Colon (tissue), 2 donors: ENCODE measurements around the gene SOCS3.

Experiments used
- FAIRE-seq: peaks from 2 replicates; lab custom pipeline; 2012; peaks lifted over from hg19 to GRCh38; lab: Jason Lieb, UNC
- donor health status: control.
- donor health status: control.

Gene SOCS3, protein sequence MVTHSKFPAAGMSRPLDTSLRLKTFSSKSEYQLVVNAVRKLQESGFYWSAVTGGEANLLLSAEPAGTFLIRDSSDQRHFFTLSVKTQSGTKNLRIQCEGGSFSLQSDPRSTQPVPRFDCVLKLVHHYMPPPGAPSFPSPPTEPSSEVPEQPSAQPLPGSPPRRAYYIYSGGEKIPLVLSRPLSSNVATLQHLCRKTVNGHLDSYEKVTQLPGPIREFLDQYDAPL

DNA sequence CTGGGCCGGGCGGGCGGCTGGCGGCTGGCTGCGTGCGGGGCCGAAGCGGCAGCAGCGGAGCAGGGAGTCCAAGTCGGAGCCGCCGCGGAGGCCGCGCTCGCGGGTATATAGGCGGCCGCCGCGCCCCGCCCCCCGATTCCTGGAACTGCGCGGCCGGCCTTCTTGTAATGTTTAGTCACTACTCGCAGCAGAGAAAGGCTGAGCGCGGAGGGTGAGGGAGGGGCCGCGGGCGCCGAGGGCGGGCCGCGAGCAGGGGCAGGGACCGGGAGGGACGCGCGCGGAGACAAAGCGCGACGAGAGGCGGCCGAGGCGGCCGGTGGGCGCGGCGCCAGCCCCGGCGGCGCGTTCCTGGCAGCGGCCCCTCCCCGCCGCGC is at the start of gene SOCS3:
TSS of gene SOCS3 (minus strand) at position 81 of the 374 bp plus-strand sequence. CDS start 982 bp downstream, outside the sequence.
- FAIRE-seq: no peak

DNA sequence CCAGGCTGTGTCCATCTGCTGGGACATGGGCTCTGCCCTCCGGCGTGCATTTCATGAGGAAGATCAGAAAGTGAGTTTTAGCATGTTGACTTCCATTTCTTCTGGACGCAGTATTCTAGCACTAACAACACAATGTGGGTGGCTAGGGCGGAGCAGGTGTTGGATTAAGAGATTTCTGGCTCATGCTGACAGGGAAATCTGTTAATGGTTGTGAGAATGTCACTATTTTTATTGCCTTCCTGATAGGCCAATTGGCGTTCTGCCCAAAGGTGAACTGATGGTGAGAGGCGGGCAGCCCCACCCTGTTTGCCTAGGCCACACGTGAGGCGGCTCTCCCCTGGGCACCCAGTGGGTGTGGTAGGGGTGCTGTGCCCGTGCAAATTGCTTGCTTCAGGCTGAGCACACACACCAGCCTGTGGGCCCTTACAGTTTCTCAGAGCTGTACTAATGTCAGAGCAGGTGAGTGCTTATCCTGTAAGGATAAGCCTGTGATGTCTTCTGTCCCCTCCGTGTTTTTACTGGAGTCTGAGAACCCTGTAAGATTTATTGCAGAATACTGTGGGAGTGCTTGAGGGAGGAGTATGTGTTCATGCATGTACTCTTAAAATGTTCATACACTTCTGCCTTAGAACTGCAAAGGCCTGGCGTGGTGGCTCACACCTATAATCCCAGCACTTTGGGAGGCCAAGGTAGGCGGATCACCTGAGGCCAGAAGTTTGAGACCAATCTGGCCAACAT is 49.5 kb upstream of the SOCS3 start:
- FAIRE-seq: no peak

DNA sequence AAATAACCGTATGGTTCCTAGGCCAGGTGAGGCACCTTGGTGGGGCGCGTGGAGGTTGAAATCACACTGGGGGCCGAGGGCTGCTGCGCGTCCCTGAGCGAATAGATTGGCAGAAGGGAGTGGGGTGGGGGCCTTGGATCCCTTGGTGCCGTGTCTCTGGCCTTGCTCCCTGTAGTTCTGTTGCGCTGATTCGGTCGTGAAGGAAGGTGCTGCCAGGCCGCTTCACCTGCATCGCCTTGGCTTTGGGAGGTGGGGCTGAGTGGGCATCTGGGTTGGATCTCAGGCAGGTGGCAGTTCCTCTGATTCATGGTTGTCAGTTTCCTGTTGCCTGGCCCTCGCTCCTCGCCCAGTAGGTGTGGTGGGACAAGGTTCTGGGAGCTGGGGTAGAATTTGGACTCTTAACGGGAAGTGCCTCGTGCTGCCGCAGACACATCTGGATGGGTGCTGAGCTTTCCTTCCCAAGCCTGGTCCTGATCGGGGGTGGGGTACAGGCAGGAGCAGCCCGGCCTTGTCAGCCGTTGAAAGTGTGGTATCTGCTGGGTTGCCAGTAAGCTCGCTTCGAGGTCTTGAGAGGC is 48.7 kb upstream of the SOCS3 start:
- FAIRE-seq: no peak

DNA sequence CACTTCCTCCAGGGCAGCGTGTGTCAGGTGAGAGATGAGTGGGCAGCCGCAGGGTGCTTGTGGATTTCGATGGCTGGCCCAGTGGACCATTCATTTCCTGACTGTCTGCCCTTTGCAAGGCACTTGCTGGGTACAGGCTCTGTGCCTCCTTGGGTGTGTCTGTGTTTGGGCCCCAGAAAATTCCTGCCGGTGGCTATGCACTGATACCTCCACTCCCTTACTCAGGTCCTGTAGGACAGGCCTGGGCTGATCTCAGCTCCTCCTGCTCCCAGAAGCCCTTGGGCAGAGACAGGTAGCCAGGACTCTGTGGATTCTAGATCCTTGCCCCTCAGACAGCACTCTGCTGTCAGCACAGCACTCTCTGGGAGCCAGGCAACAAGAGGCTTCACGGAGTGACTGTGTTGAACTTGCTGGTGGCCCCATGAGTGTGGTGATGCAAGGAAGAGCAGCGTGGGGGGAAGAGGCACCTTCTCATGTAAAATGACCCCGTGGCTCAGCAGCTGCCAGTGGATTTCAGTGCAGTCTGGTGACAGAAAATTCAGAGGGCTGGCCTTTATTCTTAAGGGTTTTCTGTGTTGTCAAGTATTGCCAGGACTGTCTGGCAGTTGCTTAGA is 47.6 kb upstream of the SOCS3 start:
- FAIRE-seq: no peak

DNA sequence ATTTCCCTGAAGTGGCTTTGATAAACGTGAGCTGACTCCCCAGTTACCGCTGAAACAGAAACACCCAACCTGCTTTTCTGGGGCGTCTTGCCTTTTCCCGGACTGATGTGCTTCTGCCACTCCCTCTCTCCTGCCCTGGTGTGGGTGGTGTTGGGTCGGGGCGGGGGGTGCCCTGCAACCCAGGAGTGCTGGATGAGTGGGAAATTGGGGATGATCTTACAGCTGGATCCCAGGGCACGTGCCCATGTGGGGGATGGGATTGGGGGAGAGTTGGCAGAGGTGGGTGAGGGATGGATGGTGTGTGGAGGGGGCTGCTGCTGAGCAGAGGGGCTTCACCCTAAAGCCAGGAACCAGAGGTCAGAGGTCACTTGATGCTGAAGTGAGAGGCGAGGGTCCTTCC is 47.0 kb upstream of the SOCS3 start:
- no peak for FAIRE-seq

DNA sequence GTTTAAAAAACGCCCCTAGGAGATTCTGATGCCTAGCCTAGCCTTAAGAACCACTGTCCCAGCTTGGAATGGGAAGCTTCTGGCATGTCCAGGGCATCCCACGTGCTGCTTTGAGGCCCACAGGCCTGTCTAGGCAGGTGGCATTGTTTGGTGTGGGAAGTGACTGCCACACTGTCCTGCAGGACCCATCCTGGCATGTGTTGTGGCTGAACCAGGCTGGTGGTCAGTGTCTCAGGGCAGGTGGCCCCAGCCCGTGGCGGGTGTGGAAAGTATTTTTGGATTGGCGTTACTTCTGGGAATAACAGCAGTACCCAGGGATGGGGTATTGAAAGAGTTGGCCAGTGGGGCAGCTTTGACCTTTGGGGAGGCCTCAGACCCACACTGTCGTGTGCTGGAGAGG is 46.5 kb upstream of the SOCS3 start:
- no peak for FAIRE-seq

DNA sequence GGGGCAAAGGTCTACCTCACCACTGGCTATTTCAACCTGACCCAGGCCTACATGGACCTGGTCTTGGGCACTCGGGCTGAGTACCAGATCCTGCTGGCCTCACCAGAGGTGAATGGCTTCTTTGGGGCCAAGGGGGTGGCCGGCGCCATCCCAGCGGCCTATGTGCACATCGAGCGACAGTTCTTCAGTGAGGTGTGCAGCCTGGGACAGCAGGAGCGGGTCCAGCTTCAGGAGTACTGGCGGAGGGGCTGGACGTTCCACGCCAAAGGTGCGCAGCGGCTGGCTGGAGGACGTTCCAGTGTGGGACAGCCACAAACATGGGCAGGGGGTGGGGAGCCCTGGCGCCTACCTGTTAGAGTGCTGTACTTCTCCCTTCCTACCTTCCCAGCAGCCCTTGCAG is 43.9 kb upstream of the SOCS3 start:
- no peak for FAIRE-seq

DNA sequence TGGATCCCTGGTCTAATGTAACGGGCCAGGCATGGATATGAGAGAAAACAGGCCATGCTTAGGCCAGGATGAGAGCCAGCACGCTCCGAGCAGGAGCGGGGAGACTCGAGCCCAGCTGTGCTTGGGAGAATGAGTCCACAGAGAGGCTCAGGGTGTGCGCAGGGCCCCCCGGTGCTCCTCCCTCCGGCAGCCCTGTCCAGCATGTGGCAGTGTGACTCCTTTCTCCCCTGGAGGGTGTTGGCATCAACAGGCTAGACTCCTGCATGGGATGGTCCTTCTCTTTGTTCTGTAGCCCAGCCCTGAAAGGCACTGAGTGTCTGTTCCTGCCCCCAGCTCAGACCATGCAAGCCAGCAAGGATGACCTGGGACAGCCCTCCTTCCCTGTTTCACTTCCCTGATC is 42.0 kb upstream of the SOCS3 start:
- FAIRE-seq: no peak

DNA sequence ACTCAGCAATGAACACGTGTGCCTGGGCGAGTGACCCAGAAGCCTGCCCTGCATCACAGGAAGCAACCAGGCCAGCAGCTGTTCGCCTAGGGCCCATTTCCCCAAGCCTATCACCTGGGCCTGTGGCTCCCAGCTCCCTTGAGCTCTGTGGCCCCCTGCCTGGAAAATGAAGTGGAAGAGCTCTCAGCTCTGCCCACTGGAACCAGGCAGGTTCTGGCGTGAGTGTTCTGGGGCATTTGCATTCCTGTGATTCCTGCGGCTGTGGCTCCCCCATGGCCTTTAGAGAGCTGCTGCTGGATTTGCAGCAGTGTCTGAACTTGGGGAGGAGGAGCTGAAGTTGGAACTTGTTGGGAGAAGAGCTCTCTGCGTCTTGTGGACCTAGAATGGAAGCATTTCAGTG is 41.4 kb upstream of the SOCS3 start:
- FAIRE-seq: no peak

DNA sequence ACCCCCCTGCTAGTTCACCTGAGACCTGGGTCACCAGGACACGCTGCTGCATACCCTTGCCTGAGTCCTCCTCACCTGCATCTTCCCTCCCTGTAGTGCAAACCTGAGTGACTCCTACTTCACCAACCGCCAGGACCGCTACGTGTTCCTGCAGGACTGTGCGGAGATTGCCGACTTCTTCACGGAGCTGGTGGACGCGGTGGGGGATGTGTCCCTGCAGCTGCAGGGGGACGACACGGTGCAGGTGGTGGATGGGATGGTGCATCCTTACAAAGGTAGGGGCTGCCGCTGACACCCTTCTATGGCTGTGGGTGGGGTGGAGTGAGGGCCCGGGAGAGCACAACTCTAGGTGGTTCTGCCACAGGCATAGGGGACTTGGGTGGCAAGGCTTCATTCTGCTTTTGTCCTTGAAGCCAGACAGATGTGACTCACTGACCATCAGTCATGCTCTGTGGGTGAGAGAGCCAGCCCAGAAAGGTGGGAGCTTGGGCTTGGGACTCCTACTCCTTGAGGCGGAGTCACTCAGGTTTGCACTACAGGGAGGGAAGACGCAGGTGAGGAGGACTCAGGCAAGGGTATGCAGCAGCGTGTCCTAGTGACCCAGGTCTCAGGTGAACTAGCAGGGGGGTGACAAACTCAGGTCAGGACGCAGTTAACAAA is 40.8 kb upstream of the SOCS3 start:
- FAIRE-seq: no peak

DNA sequence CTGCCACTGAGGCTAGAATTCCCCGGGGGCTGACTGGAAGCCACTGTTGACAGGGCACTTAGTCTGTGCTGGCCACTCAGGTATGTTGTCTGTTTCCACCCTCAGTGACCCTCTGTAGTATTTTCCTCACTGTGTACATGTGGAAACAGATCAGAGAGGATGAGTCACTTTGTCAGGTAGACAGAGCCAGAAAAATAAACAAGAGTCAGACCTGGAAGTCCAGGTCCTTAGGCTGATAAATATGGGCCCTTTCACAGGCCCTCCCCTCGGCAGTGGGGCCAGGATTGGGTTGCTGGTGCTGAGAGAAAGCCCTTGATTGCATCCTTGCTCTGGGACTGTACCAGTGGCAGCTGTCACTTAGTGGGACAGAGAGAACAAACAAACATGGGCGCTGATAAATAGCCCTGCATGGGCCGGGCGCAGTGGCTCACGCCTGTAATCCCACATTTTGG is 39.8 kb upstream of the SOCS3 start:
- no peak for FAIRE-seq

DNA sequence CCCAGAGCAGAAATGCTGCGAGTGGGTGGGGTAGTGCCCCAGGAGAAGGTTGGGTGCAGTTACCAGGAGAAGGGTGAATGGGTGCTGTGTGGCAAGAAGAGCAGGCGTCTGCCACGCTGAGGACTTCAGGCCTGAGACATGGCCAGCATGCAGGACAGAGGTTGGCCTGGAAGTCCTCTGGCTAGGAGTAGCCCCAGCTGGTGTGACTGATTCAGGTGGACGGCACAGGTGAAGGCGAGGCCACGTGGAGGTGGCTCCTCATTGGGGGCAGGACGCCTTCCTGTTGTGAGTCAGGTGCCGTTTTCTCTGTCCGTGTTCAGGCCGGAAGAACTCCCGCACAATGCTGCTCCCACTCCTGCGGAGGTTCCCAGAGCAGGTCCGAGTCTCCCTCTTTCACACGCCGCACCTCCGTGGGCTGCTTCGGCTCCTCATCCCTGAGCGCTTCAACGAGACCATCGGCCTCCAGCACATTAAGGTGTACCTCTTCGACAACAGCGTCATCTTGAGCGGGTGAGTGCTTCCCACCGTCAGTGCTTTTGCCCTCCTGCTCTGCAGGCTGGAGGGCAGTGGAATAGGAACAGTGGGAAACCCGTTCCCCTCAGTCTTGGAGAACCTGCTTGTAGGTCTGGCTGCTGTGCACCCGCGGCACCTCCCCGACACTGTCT is 39.3 kb upstream of the SOCS3 start:
- FAIRE-seq: no peak

DNA sequence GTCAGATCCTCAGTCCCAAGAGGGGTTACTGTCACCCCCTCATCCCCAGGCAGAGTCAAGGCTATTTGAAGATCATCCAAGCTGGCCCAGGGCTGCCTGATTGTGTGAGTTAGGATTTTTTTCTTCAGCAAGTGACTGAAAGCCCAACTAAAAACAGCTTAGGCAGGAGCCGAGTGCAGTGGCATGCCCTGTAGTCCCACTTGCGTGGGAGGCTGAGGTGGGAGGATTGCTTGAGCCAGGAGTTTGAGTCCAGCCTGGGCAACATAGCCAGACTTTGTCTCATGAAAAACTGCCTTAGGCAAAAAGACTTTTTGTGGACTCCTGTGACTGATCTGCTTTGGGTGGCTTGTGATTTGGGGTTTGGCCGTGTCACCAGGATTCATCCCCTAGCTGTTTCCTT is 38.5 kb upstream of the SOCS3 start:
- no peak for FAIRE-seq

DNA sequence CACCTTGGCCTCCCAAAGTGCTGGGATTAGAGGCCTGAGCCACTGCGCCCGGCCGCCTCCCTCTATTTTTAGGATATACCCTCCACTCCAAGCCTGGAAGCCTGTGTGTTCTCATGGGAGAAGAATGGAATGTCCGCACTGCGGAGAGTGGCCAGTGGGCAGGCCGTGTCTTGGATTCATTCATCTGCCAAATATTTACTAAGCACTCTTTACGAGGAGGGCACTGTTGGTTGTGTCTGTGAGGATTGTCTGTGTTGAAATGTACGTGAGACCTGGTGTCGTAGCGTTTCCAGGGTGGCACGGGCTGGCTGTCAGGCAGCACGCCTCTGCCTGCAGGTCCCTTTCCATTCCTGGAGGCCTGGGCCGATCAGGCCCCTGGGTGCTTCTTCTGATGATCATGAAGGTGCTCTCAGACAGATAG is 37.8 kb upstream of the SOCS3 start:
- no peak for FAIRE-seq

DNA sequence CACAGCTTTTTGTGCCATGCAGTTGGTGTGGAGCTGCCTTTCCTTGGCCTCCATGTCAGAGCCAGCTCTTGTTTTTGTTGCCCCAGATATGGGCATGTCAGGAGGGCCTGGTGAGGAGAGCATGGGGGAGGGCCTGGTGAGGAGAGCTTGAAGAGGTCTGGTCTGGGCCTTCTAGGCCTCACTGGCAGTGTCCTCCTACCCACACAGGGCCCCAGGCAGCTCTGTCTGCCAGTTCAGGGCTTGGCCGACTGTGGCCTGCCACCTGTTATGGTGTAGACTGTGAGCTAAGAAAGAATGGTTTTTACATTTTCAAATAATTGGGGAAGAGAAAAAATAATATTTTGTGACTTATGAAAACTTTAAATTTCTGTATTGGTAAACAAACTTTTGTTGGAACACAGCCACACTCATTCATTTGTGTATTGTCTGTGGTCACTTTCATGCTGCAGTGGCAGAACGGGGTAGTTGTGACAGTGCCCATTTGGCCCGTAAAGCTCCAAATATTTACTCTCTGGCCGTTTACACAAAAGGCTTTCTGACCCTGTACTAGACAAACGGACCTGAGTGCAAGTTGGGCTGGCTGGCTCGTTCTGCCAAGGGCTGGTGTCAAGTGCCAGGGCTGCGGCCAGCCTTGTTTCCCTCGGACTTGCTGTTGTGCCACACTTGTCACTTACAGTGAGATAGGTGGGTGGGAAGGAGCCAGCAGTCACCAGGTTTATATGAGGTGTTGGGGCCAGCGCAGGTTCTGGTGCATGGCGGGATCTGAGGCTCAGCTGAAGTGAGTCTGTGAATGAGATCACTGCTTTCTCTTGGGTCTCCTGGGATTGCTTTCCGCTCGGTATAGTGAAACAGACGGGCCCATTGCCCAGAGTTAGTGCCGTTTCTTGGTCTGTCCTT is 36.8 kb upstream of the SOCS3 start:
- FAIRE-seq: no peak

DNA sequence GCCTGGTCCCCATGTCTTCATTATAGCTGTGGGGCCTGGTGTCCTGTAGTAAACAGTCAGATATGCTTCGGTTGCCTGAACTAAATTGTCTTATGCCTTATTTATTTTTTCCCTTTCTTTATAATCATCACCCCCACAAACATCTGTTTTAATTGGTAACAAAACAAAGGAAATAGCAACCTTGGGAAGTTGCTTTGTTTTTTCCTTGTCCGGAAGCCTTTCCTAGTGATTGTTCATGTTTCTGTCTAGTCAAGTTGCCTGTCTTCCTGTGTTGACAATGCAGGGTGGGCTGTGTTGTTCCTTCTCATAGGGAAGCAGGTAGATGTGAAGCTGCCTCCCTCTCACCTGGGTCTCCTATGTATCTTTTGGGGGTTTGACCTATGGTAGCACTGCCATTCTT is 35.3 kb upstream of the SOCS3 start:
- FAIRE-seq: no peak

DNA sequence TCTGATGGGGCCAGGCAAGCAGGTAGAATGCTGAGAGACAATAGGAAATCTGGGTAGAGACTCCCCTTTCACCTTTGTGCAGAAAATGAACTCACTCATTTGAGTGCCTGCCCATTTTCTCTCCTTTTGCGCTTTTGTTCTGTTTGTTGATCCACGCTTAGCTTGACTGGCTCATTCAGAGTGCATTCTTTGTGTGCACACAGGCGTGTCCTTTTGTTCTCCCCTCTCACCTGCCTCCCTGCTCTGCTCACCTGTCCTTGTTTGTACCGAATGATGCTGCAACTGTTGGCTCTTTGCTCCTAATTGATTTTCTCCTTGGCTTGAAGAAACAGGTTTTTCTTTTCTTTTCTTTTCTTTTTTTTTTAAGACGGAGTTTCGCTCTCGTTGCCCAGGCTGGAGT is 34.3 kb upstream of the SOCS3 start:
- no peak for FAIRE-seq

DNA sequence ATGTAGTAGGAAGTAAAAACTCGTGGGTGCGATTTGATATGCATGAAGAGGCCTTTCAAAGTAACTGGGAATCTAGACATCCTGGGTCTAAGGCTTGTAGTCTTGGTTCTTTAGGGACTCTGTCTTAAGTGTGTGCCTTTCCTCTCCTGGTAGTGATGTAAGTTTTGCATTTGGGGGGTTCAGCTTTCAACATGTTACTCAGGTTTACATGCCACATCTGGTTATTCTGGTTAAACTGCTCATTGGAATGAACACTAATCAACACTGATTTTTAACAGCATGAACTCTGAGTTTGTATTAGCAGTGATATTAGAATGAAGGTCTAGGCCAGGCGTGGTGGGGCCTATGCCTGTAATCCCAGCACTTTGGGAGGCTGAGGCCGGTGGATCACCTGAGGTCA is 33.7 kb upstream of the SOCS3 start:
- no peak for FAIRE-seq

DNA sequence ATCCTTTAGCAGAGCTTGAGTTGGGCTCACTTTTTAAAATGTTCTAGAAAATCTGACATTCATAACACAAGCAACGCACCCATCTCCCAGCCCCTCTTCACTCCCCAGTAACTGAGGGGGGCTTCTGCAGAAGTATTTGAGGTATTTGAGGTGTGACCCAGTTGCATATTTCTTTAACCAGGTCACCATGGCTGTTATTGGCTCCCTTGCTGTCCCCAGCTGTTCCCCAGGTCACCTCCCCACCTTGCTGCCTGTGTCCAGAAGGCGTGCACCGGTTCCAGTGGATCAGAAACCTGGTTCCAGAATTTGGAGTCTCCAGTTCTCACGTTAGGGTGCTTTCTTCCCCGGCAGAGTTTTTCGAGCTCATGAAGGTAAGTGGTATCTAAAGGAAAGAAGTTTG is 32.4 kb upstream of the SOCS3 start:
- FAIRE-seq: no peak

DNA sequence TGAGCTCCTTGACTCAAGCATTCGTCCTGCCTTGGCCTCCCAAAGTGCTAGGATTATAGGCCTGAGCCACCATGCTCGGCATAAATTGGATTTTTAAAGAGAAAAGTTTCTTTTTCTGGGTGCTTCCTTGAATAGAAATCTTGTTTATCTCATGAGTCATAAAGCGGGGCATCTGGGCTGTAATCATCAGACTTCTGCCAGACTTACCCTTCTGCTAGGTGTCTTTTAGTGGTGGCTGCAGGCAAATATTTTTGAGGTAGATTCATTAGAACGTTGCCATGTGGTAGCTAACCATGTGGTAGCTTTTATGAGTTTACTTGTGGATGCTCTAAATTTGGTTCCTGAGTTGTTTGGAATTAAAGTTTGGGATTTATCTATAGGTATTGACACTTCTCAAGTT is 32.0 kb upstream of the SOCS3 start:
- FAIRE-seq: no peak

DNA sequence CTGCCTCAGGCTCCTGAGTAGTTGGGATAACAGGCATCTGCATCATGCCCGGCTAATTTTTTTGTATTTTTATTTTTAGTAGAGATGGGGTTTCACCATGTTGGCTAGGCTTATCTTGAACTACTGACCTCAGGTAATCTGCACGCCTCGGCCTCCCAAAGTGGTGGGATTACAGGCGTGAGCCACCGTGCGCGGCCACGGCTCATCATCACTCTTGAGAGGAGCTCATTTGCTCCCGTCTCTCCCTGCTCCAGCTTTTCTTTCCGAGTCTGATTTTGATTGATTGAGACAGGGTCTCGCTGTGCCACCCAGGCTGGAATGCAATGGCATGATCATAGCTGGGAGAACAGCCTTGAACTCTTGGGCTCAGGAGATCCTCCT is 31.2 kb upstream of the SOCS3 start:
- FAIRE-seq: no peak
